ENCODE data around the gene LRRK1.

DNA sequence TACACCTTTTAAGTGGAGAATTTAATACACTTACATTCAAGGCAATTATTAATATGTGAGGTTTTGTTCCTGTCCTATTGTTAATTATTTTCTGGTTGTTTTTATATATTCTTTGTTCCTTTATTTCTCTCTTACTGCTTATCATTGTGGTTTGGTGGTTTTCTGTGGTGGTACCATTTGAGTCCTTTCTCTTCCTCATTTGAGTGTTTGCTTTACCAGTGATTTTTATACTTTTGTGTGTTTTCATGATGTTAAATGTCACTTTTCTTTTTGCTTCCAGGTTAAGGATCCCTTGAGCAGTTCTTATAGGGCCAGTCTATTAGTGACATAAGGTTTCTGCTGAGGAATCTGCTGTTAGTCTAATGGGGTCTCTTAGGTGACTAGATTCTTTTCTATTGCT is 116.5 kb downstream of the LRRK1 start:
- TF ChIP-seq, protein P1, sequence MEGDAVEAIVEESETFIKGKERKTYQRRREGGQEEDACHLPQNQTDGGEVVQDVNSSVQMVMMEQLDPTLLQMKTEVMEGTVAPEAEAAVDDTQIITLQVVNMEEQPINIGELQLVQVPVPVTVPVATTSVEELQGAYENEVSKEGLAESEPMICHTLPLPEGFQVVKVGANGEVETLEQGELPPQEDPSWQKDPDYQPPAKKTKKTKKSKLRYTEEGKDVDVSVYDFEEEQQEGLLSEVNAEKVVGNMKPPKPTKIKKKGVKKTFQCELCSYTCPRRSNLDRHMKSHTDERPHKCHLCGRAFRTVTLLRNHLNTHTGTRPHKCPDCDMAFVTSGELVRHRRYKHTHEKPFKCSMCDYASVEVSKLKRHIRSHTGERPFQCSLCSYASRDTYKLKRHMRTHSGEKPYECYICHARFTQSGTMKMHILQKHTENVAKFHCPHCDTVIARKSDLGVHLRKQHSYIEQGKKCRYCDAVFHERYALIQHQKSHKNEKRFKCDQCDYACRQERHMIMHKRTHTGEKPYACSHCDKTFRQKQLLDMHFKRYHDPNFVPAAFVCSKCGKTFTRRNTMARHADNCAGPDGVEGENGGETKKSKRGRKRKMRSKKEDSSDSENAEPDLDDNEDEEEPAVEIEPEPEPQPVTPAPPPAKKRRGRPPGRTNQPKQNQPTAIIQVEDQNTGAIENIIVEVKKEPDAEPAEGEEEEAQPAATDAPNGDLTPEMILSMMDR (optimal IDR thresholded peaks at IDR 0.05 in 1 of 3, IDR thresholded peaks at IDR 0.05 in 1 of 3, conservative IDR thresholded peaks at IDR 0.05 in 1 of 3; ENCODE audit: extremely low read depth in 1 of 3, insufficient read depth in 2 of 3, low read length in 3 of 3): no peak
- TF ChIP-seq EZH2 (IDR thresholded peaks at IDR 0.05; ENCODE audit: low read length): no peak
